Thoracic aorta (tissue), 2 donors: ENCODE results near the gene TDRD12. TPM values are rescaled to one million over a fixed set of nuclear protein-coding genes. Genes with fewer than 3 reads are reported as not detected.

ENCODE experiments used
- ATAC-seq: fragments of 150-250 bp; one replicate; pipeline ENCODE4 v1.8.0; 2017; ENCODE audit warnings: low read depth; ENCODE audit not compliant: insufficient number of reproducible peaks, low FRiP score
- DNase-seq: peaks from one replicate; pipeline ENCODE4 v3.0.0-alpha.2; 2020; ENCODE audit warnings: low spot score
- H3K27ac ChIP-seq, 2 donors: fragments of 200-600 bp; sonication (generic); 1 replicate in 1 of 2; 2 replicates in 1 of 2; pipeline ENCODE4 v1.5.1; 2016; ENCODE audit warnings: mild to moderate bottlenecking in 2 of 2, moderate library complexity in 2 of 2
- H3K27me3 ChIP-seq: fragments of 200-600 bp; sonication (generic); replicated peaks from 2 replicates; pipeline ENCODE4 v1.6.0; 2016; ENCODE audit warnings: mild to moderate bottlenecking; ENCODE audit not compliant: insufficient read depth
- H3K36me3 ChIP-seq: fragments of 200-600 bp; sonication (generic); one replicate; pipeline ENCODE4 v1.5.1; 2016
- H3K4me1 ChIP-seq, 2 donors: fragments of 200-600 bp; sonication (generic); 1 replicate in 1 of 2; 2 replicates in 1 of 2; pipeline versions ENCODE4 v1.5.1 to v1.6.0; 2016; ENCODE audit warnings: low read depth in 2 of 2, mild to moderate bottlenecking in 1 of 2; ENCODE audit not compliant: control insufficient read depth in 1 of 2
- H3K4me3 ChIP-seq: fragments of 200-600 bp; sonication (generic); 2 replicates; pipeline ENCODE4 v1.5.1; 2016; ENCODE audit warnings: mild to moderate bottlenecking
- H3K9me3 ChIP-seq: fragments of 200-600 bp; sonication (generic); 2 replicates; pipeline ENCODE4 v1.5.1; 2016
- CTCF ChIP-seq: fragments of 200-600 bp; sonication (generic); IDR thresholded peaks from one replicate; pipeline ENCODE4 v1.5.1; 2019; ENCODE audit warnings: antibody characterized with exemption
- total RNA-seq, 2 donors: library from RNA; depleted of rRNA; stranded (reverse); fragments of >200 nt; gene quantifications; one replicate each; pipeline versions ENCODE4 v1.1.0 to v1.2.3, GENCODE V29; 2016

TDRD12 gene
- total RNA-seq, 2 donors from 2014 or later = not detected

DNA sequence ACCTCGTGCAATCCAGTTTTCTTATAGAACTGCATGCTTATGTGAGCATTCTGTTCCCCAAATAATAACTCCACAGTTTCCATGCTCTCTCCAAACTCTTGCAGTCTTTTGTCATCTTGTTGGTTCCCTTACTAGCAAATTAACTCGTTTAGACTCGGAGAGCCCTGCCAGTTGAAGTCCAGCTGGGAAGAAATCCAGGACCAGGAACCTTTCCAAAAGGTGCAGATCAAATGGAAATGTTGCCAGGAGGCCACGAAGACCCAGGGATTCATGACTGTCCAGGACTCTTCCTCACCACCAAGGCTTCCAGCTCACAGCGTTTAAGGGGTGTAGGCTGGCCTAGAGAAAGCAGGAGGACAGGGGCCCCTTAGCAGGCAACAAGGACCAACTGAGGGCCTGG, 2.1 kb upstream of the TDRD12 start:
- DNase-seq = no peak
- ATAC-seq = no peak
- Histone ChIP-seq H3K9me3 (no peaks in the 10 kb centered on the region), H3K27ac (no peak overlapping the region), H3K4me3 (no peak overlapping the region), H3K27me3 (no peaks in the 10 kb centered on the region), H3K36me3 (peaks cover 9% of the 10 kb centered on the region), H3K4me1 (no peaks in the 10 kb centered on the region)
- no peak for TF ChIP-seq CTCF

- Histone ChIP-seq H3K27ac (no peak overlapping the region), H3K4me3 (no peak overlapping the region), H3K9me3 (no peaks in the 10 kb centered on the region), H3K27me3 (no peaks in the 10 kb centered on the region), H3K4me1 (no peaks in the 10 kb centered on the region), H3K36me3 (peaks cover 4% of the 10 kb centered on the region)
- TF ChIP-seq CTCF = no peak
- ATAC-seq (no peak), DNase-seq (no peak)
Measured at GRCh38 chr19:32718286-32718685, 1.3 kb upstream of the TDRD12 start.

GRCh38 chr19:32720216-32720935, 809 bp downstream of the TDRD12 start:
- DNase-seq (no peak), ATAC-seq (no peak)
- H3K9me3 ChIP-seq = no peaks in the 10 kb centered on the region
- H3K27me3 ChIP-seq = no peaks in the 10 kb centered on the region
- H3K36me3 ChIP-seq = no peaks in the 10 kb centered on the region
- TF ChIP-seq CTCF = no peak
- no peak overlapping the region for H3K4me3 ChIP-seq
- no peaks in the 10 kb centered on the region for H3K4me1 ChIP-seq
- no peak overlapping the region for H3K27ac ChIP-seq

DNA sequence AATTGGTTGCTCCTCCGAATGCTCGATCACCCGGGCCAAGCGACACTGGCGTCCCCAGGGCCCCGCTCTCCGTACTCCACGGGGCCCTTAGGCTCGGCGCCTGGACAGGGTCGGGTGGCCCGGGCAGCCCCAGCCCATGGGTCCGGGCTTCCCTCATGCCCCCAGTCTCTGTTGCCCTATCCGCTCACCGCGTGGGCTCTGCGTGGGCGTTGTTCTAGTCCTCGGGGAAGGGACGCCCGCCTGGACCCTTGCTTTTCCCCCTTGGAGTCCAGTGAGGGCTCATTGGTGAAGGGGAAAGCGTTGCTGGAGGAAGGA, 1.3 kb downstream of the TDRD12 start:
- ATAC-seq (no peak), DNase-seq (no peak)
- Histone ChIP-seq H3K27ac (no peak overlapping the region), H3K36me3 (no peaks in the 10 kb centered on the region), H3K4me1 (no peaks in the 10 kb centered on the region), H3K27me3 (no peaks in the 10 kb centered on the region), H3K4me3 (no peak overlapping the region), H3K9me3 (no peaks in the 10 kb centered on the region)
- no peak for TF ChIP-seq CTCF

DNA sequence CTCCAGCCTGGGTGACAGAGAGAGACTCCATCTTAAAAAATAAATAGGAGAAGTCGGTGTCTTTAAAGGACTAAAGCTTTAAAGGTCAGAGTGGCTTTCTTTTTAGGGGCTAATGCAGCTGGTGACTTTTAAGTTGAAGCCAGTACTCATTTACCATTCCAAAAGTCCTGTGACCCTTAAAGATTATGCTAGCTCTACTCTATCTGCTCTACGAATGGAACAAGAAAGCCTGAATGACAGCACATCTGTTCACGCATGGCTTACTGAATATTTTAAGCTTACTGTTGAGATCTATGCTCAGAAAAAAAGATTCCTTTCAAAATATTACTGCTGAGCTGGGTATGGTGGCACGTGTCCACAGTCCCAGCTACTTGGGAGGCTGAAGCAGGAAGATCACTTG, 16.4 kb downstream of the TDRD12 start:
- Histone ChIP-seq H3K36me3 (no peaks in the 10 kb centered on the region), H3K9me3 (no peaks in the 10 kb centered on the region), H3K4me1 (no peaks in the 10 kb centered on the region), H3K4me3 (no peak overlapping the region), H3K27me3 (no peaks in the 10 kb centered on the region), H3K27ac (no peak overlapping the region)
- no peak for TF ChIP-seq CTCF
- no peak for DNase-seq
- no peak for ATAC-seq
